Tibial nerve (tissue), 4 donors: ENCODE data around the gene CDC42SE1. TPM values are rescaled to one million over a fixed set of nuclear protein-coding genes. Genes with fewer than 3 reads are reported as not detected.

Experiments used
- small RNA-seq: library from RNA; depleted of rRNA; stranded (forward); fragments of <200 nt; gene quantifications from one replicate; pipeline ENCODE3, GENCODE V24; 2016
- total RNA-seq, 4 donors: library from RNA; depleted of rRNA; stranded (reverse); fragments of >200 nt; gene quantifications; one replicate each; pipeline ENCODE4 v1.1.0, GENCODE V29; 2016

The CDC42SE1 gene
- total RNA-seq, 4 donors from 2014 or later: 72.4 to 87.4 (median 80.8) TPM

Small RNAs within 50 kb of the gene (small RNA-seq; reads per million reads assigned to genes)
- not detected for gene RNU6-884P

Other genes starting within 250 kb of the CDC42SE1 start
- gene ARNT, start 183.0 kb downstream of the CDC42SE1 start, total RNA-seq: 10 to 100 TPM; 56.6 to 67.4 (median 58.6) TPM
- not detected for gene CTXND2, start 172.5 kb downstream of the CDC42SE1 start, total RNA-seq
- 10 to 100 TPM; 30.6 to 42.9 (median 35.3) TPM for gene SETDB1, start 133.3 kb downstream of the CDC42SE1 start, total RNA-seq
- gene CERS2, start 84.8 kb downstream of the CDC42SE1 start, total RNA-seq: 100 to 1,000 TPM; 137 to 168 (median 140) TPM
- 10 to 100 TPM in 2 of 4 donors, 1 to 10 TPM in 2; 2.1 to 12.2 (median 7.8) TPM for gene ANXA9, start 77.3 kb downstream of the CDC42SE1 start, total RNA-seq
- gene MINDY1, start 52.7 kb downstream of the CDC42SE1 start, total RNA-seq: 10 to 100 TPM; 45.5 to 63.2 (median 49.5) TPM
- 10 to 100 TPM; 22.0 to 40.4 (median 28.5) TPM for gene PRUNE1, start 51.2 kb downstream of the CDC42SE1 start, total RNA-seq
- gene BNIPL, start 23.0 kb downstream of the CDC42SE1 start, total RNA-seq: 1 to 10 TPM in 2 of 4 donors, under 1 TPM in 1, not detected in 1; 0.22 to 2.2 (median 1.3) TPM
- gene C1orf56, start 11.9 kb downstream of the CDC42SE1 start, total RNA-seq: 1 to 10 TPM; 5.0 to 9.6 (median 6.5) TPM
- 1 to 10 TPM; 1.2 to 2.7 (median 2.0) TPM for gene MLLT11, start 775 bp upstream of the CDC42SE1 start, total RNA-seq
- 10 to 100 TPM; 17.4 to 43.1 (median 22.3) TPM for gene GABPB2, start 11.1 kb upstream of the CDC42SE1 start, total RNA-seq
- gene SEMA6C, start 87.0 kb upstream of the CDC42SE1 start, total RNA-seq: 10 to 100 TPM; 15.5 to 28.7 (median 18.7) TPM
- gene TNFAIP8L2, start 97.0 kb upstream of the CDC42SE1 start, total RNA-seq: 10 to 100 TPM in 1 of 4 donors, 1 to 10 TPM in 3; 4.4 to 12.9 (median 8.6) TPM
- gene LYSMD1, start 106.3 kb upstream of the CDC42SE1 start, total RNA-seq: 10 to 100 TPM; 10.1 to 16.5 (median 13.8) TPM
- 10 to 100 TPM; 20.5 to 42.6 (median 31.2) TPM for gene SCNM1, start 106.5 kb upstream of the CDC42SE1 start, total RNA-seq
- 1 to 10 TPM in 2 of 4 donors, not detected in 2; 1.1 to 4.8 TPM for gene TMOD4, start 116.4 kb upstream of the CDC42SE1 start, total RNA-seq
- 10 to 100 TPM; 24.5 to 35.5 (median 31.0) TPM for gene VPS72, start 130.6 kb upstream of the CDC42SE1 start, total RNA-seq
- gene PIP5K1A, start 138.9 kb upstream of the CDC42SE1 start, total RNA-seq: 10 to 100 TPM; 52.6 to 89.0 (median 62.4) TPM
- gene PSMD4, start 195.1 kb upstream of the CDC42SE1 start, total RNA-seq: 100 to 1,000 TPM; 112 to 153 (median 120) TPM
- 10 to 100 TPM; 21.1 to 35.3 (median 27.1) TPM for gene ZNF687, start 222.7 kb upstream of the CDC42SE1 start, total RNA-seq